ENCODE measurements around the gene RPS19BP1.

The RPS19BP1 gene

GRCh38 chr22:39502109-39502788 lies 30.3 kb downstream of the RPS19BP1 start, which contains the start of gene MIEF1:
TSS of gene MIEF1 (plus strand) at chr22:39502290. CDS start at chr22:39511295, 9,005 bp downstream.
- no peak for TF ChIP-seq CTCF (IDR thresholded peaks at IDR 0.05)
- intact Hi-C loops (cut with DNase I; ENCODE audit: low total_unique reads), result loop anchor here (5.0 kb wide), 1 partner anchor 100 kb away; no protein-coding TSS in a partner anchor
- Histone ChIP-seq H3K4me1 (peaks cover 0 to 36% (median 28%) of the 10 kb centered on the region in 4 donors), H3K27ac (peak within 1 kb of the TSS; percentile 67 to 71), H3K4me3 (peak within 1 kb of the TSS; percentile 75 to 94), H3K27me3 (no peaks in the 10 kb centered on the region), H3K9me3 (no peaks in the 10 kb centered on the region), H3K36me3 (peaks cover 21 to 36% (median 28%) of the 10 kb centered on the region in 3 donors)
- DNase-seq, result peak; percentile 99

- H3K36me3 ChIP-seq, result peaks cover 16 to 30% (median 28%) of the 10 kb centered on the region in 3 donors
- no peaks in the 10 kb centered on the region for H3K27me3 ChIP-seq
- H3K27ac ChIP-seq, result peak overlapping the region; percentile 67 to 71
- intact Hi-C loops (cut with DNase I; ENCODE audit: low total_unique reads), result loop anchor here (5.0 kb wide), 1 partner anchor 99 kb away; no protein-coding TSS in a partner anchor
- H3K4me1 ChIP-seq, result peaks cover 0 to 36% (median 28%) of the 10 kb centered on the region in 4 donors
- peak overlapping the region; percentile 75 to 94 for H3K4me3 ChIP-seq
- TF ChIP-seq CTCF (IDR thresholded peaks at IDR 0.05), result no peak
- H3K9me3 ChIP-seq, result no peaks in the 10 kb centered on the region
- DNase-seq, result no peak
Measured at GRCh38 chr22:39501644-39502108, 30.9 kb downstream of the RPS19BP1 start.

GRCh38 chr22:39500101-39500500 lies 32.4 kb downstream of the RPS19BP1 start:
- Histone ChIP-seq H3K4me3 (no peak overlapping the region), H3K4me1 (peaks cover 0 to 35% (median 27%) of the 10 kb centered on the region in 4 donors), H3K27me3 (no peaks in the 10 kb centered on the region), H3K27ac (no peak overlapping the region), H3K9me3 (no peaks in the 10 kb centered on the region), H3K36me3 (peaks cover 11 to 14% (median 12%) of the 10 kb centered on the region in 3 donors)
- DNase-seq, result no peak
- TF ChIP-seq CTCF (IDR thresholded peaks at IDR 0.05), result no peak
- intact Hi-C loops (cut with DNase I; ENCODE audit: low total_unique reads), result loop anchor here (5.0 kb wide), 1 partner anchor 98 kb away; no protein-coding TSS in a partner anchor

GRCh38 chr22:39498802-39499201 lies 33.7 kb downstream of the RPS19BP1 start:
- Histone ChIP-seq H3K4me3 (no peak overlapping the region), H3K27me3 (no peaks in the 10 kb centered on the region), H3K4me1 (peaks cover 0 to 27% (median 20%) of the 10 kb centered on the region in 4 donors), H3K27ac (no peak overlapping the region), H3K36me3 (peaks cover 0 to 2% (median 0%) of the 10 kb centered on the region in 3 donors), H3K9me3 (no peaks in the 10 kb centered on the region)
- intact Hi-C loops (cut with DNase I; ENCODE audit: low total_unique reads), result no loop called here
- DNase-seq, result no peak
- TF ChIP-seq CTCF (IDR thresholded peaks at IDR 0.05), result no peak

- peaks cover 0 to 22% (median 16%) of the 10 kb centered on the region in 4 donors for H3K4me1 ChIP-seq
- no peak overlapping the region for H3K4me3 ChIP-seq
- intact Hi-C loops (cut with DNase I; ENCODE audit: low total_unique reads), result no loop called here
- no peaks in the 10 kb centered on the region for H3K27me3 ChIP-seq
- no peak overlapping the region for H3K27ac ChIP-seq
- H3K36me3 ChIP-seq, result no peaks in the 10 kb centered on the region
- no peak for TF ChIP-seq CTCF (IDR thresholded peaks at IDR 0.05)
- DNase-seq, result no peak
- H3K9me3 ChIP-seq, result no peaks in the 10 kb centered on the region
Measured at GRCh38 chr22:39498368-39498767, 34.2 kb downstream of the RPS19BP1 start.

Measured in tibial artery (tissue), 4 donors.